Stimulated activated CD8-positive, alpha-beta memory T cell treated with anti-CD3 and anti-CD28 coated beads, Interleukin-4, amount 100 ng/mL, for 4 hours (primary cell): Measurements from ENCODE around the gene USP17L12.
"Not testable (repeated sequence)": the region's sequence is repeated elsewhere in the genome, so short reads cannot be mapped to it uniquely, and the experiment has no call there.

ENCODE experiments used
- DNase-seq, 2 donors: peaks; one replicate each; pipeline ENCODE4 v3.0.0-alpha.2; 2020; ENCODE audit warnings: low read depth in 2 of 2, low spot score in 1 of 2

Gene USP17L12, protein sequence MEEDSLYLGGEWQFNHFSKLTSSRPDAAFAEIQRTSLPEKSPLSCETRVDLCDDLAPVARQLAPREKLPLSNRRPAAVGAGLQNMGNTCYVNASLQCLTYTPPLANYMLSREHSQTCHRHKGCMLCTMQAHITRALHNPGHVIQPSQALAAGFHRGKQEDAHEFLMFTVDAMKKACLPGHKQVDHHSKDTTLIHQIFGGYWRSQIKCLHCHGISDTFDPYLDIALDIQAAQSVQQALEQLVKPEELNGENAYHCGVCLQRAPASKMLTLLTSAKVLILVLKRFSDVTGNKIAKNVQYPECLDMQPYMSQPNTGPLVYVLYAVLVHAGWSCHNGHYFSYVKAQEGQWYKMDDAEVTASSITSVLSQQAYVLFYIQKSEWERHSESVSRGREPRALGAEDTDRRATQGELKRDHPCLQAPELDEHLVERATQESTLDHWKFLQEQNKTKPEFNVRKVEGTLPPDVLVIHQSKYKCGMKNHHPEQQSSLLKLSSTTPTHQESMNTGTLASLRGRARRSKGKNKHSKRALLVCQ

DNA sequence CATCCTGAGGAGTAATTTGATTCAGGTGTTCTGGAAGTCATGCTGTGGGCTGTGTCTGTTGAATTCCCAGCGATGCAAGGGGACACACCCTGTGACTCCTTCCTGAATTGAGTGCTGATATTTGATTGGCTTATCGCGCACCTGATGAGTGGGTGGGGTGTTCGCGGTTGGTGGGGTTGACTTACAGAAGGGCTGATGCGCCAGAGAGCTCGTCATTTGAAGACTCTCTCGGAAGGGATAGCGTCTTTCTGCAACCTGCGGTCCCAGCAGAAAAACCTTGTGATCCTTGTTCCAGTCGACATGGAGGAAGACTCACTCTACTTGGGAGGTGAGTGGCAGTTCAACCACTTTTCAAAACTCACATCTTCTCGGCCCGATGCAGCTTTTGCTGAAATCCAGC, at the start of gene USP17L12:
USP17L12 (plus strand) TSS at position 301 of the 400 bp plus-strand sequence; CDS start at position 301, 0 bp downstream.
- not testable (repeated sequence) for DNase-seq

DNA sequence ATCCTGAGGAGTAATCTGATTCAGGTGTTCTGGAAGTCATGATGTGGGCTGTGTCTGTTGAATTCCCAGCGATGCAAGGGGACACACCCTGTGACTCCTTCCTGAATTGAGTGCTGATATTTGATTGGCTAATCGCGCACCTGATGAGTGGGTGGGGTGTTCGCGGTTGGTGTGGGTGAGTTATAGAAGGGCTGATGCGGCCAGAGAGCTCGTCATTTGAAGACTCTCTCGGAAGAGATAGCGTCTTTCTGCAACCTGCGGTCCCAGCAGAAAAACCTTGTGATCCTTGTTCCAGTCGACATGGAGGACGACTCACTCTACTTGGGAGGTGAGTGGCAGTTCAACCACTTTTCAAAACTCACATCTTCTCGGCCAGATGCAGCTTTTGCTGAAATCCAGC, 9.6 kb upstream of the USP17L12 start, which contains the start of gene USP17L10:
USP17L10 (plus strand) TSS at position 301 of the 400 bp plus-strand sequence; CDS start at position 301, 0 bp downstream.
- not testable (repeated sequence) for DNase-seq

DNA sequence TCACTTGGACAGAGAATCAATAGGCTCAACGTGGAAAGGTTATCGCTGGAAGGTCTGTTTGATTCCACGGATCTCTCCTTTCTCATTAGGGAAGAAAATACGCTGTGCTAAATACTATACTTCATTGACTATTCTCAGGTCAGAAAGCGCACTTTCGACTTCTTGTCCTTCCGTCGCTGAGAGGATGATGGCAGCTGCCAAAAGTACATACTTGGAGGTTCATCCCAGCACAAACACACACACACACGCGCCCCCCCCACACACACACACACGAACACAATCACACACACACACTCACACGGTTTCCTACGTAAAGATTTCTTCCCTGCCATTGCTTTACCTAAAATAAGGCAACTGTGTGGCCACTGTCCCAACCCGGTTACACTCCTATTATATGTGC, 5.3 kb upstream of the USP17L12 start:
- DNase-seq = not testable (repeated sequence)

DNA sequence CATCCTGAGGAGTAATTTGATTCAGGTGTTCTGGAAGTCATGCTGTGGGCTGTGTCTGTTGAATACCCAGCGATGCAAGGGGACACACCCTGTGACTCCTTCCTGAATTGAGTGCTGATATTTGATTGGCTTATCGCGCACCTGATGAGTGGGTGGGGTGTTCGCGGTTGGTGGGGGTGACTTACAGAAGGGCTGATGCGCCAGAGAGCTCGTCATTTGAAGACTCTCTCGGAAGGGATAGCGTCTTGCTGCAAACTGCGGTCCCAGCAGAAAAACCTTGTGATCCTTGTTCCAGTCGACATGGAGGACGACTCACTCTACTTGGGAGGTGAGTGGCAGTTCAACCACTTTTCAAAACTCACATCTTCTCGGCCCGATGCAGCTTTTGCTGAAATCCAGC, 4.8 kb upstream of the USP17L12 start, which contains the start of gene USP17L11:
USP17L11 (plus strand) TSS at position 301 of the 400 bp plus-strand sequence; CDS start at position 301, 0 bp downstream.
- not testable (repeated sequence) for DNase-seq

DNA sequence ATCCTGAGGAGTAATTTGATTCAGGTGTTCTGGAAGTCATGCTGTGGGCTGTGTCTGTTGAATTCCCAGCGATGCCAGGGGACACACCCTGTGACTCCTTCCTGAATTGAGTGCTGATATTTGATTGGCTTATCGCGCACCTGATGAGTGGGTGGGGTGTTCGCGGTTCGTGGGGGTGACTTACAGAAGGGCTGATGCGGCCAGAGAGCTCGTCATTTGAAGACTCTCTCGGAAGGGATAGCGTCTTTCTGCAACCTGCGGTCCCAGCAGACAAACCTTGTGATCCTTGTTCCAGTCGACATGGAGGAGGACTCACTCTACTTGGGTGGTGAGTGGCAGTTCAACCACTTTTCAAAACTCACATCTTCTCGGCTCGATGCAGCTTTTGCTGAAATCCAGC, 4.6 kb downstream of the USP17L12 start, which contains the start of gene USP17L13:
USP17L13 (plus strand) TSS at position 301 of the 400 bp plus-strand sequence; CDS start at position 301, 0 bp downstream.
- not testable (repeated sequence) for DNase-seq

DNA sequence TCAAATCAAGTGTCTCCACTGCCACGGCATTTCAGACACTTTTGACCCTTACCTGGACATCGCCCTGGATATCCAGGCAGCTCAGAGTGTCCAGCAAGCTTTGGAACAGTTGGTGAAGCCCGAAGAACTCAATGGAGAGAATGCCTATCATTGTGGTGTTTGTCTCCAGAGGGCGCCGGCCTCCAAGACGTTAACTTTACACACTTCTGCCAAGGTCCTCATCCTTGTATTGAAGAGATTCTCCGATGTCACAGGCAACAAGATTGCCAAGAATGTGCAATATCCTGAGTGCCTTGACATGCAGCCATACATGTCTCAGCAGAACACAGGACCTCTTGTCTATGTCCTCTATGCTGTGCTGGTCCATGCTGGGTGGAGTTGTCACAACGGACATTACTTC, 10.3 kb downstream of the USP17L12 start:
- not testable (repeated sequence) for DNase-seq

DNA sequence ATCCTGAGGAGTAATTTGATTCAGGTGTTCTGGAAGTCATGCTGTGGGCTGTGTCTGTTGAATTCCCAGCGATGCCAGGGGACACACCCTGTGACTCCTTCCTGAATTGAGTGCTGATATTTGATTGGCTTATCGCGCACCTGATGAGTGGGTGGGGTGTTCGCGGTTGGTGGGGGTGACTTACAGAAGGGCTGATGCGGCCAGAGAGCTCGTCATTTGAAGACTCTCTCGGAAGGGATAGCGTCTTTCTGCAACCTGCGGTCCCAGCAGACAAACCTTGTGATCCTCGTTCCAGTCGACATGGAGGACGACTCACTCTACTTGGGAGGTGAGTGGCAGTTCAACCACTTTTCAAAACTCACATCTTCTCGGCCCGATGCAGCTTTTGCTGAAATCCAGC, 14.1 kb downstream of the USP17L12 start, which contains the start of gene USP17L15:
USP17L15 (plus strand) TSS at position 301 of the 400 bp plus-strand sequence; CDS start at position 301, 0 bp downstream.
- not testable (repeated sequence) for DNase-seq

DNA sequence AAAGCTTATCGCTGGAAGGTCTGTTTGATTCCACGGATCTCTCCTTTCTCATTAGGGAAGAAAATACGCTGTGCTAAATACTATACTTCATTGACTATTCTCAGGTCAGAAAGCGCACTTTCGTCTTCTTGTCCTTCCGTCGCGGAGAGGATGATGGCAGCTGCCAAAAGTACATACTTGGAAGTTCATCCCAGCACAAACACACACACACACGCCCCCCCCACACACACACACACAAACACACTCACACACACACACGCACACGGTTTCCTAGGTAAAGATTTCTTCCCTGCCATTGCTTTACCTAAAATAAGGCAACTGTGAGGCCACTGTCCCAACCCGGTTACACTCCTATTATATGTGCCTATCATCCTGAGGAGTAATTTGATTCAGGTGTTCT, 18.5 kb downstream of the USP17L12 start:
- not testable (repeated sequence) for DNase-seq

DNA sequence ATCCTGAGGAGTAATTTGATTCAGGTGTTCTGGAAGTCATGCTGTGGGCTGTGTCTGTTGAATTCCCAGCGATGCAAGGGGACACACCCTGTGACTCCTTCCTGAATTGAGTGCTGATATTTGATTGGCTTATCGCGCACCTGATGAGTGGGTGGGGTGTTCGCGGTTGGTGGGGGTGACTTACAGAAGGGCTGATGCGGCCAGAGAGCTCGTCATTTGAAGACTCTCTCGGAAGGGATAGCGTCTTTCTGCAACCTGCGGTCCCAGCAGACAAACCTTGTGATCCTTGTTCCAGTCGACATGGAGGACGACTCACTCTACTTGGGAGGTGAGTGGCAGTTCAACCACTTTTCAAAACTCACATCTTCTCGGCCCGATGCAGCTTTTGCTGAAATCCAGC, 23.6 kb downstream of the USP17L12 start, which contains the start of gene USP17L17:
USP17L17 (plus strand) TSS at position 301 of the 400 bp plus-strand sequence; CDS start at position 301, 0 bp downstream.
- DNase-seq = not testable (repeated sequence)

DNA sequence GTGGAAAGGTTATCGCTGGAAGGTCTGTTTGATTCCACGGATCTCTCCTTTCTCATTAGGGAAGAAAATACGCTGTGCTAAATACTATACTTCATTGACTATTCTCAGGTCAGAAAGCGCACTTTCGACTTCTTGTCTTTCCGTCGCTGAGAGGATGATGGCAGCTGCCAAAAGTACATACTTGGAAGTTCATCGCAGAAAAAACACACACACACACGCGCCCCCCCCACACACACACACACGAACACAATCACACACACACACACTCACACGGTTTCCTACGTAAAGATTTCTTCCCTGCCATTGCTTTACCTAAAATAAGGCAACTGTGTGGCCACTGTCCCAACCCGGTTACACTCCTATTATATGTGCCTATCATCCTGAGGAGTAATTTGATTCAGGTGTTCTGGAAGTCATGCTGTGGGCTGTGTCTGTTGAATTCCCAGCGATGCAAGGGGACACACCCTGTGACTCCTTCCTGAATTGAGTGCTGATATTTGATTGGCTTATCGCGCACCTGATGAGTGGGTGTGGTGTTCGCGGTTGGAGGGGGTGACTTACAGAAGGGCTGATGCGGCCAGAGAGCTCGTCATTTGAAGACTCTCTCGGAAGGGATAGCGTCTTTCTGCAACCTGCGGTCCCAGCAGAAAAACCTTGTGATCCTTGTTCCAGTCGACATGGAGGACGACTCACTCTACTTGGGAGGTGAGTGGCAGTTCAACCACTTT, 28.2 kb downstream of the USP17L12 start, which contains the start of gene USP17L18:
USP17L18 (plus strand) TSS at position 678 of the 728 bp plus-strand sequence; CDS start at position 678, 0 bp downstream.
- peak in 1 of 2 donors; percentile 0 for DNase-seq

DNA sequence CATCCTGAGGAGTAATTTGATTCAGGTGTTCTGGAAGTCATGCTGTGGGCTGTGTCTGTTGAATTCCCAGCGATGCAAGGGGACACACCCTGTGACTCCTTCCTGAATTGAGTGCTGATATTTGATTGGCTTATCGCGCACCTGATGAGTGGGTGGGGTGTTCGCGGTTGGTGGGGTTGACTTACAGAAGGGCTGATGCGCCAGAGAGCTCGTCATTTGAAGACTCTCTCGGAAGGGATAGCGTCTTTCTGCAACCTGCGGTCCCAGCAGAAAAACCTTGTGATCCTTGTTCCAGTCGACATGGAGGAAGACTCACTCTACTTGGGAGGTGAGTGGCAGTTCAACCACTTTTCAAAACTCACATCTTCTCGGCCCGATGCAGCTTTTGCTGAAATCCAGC, 33.1 kb downstream of the USP17L12 start, which contains the start of gene USP17L19:
USP17L19 (plus strand) TSS at position 301 of the 400 bp plus-strand sequence; CDS start at position 301, 0 bp downstream.
- DNase-seq = not testable (repeated sequence)

DNA sequence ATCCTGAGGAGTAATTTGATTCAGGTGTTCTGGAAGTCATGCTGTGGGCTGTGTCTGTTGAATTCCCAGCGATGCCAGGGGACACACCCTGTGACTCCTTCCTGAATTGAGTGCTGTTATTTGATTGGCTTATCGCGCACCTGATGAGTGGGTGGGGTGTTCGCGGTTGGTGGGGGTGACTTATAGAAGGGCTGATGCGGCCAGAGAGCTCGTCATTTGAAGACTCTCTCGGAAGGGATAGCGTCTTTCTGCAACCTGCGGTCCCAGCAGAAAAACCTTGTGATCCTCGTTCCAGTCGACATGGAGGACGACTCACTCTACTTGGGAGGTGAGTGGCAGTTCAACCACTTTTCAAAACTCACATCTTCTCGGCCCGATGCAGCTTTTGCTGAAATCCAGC, 37.9 kb downstream of the USP17L12 start, which contains the start of gene USP17L20:
USP17L20 (plus strand) TSS at position 301 of the 400 bp plus-strand sequence; CDS start at position 301, 0 bp downstream.
- not testable (repeated sequence) for DNase-seq

DNA sequence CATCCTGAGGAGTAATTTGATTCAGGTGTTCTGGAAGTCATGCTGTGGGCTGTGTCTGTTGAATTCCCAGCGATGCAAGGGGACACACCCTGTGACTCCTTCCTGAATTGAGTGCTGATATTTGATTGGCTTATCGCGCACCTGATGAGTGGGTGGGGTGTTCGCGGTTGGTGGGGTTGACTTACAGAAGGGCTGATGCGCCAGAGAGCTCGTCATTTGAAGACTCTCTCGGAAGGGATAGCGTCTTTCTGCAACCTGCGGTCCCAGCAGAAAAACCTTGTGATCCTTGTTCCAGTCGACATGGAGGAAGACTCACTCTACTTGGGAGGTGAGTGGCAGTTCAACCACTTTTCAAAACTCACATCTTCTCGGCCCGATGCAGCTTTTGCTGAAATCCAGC, 42.6 kb downstream of the USP17L12 start, which contains the start of gene USP17L21:
USP17L21 (plus strand) TSS at position 301 of the 400 bp plus-strand sequence; CDS start at position 301, 0 bp downstream.
- DNase-seq = not testable (repeated sequence)

DNA sequence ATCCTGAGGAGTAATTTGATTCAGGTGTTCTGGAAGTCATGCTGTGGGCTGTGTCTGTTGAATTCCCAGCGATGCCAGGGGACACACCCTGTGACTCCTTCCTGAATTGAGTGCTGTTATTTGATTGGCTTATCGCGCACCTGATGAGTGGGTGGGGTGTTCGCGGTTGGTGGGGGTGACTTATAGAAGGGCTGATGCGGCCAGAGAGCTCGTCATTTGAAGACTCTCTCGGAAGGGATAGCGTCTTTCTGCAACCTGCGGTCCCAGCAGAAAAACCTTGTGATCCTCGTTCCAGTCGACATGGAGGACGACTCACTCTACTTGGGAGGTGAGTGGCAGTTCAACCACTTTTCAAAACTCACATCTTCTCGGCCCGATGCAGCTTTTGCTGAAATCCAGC, 47.4 kb downstream of the USP17L12 start, which contains the start of gene USP17L22:
USP17L22 (plus strand) TSS at position 301 of the 400 bp plus-strand sequence; CDS start at position 301, 0 bp downstream.
- DNase-seq = not testable (repeated sequence)
